GM19395 (cell line): ENCODE results near the gene POLR3G.
A peak's percentile ranks its signal among the peaks of the same experiment; 100 is the strongest.

Experiments used
- ATAC-seq: cut with Tn5 transposase; IDR thresholded peaks from one replicate; pipeline ENCODE4 v1.9.1; 2021; ENCODE audit warnings: mild to moderate bottlenecking, moderate library complexity; ENCODE audit not compliant: unreplicated experiment

POLR3G gene

GRCh38 chr5:90474235-90475107, at the start of gene POLR3G, which contains the start of gene MBLAC2:
TSS of gene POLR3G (plus strand) at chr5:90474864. CDS start at chr5:90485568, 10,704 bp downstream.
TSS of gene MBLAC2 (minus strand) at chr5:90474771. CDS start at chr5:90474292, 479 bp downstream.
- ATAC-seq = peak; percentile 89

GRCh38 chr5:90434116-90434714, 40.4 kb upstream of the POLR3G start:
- peak; percentile 51 for ATAC-seq

- ATAC-seq = no peak
Observed at GRCh38 chr5:90437663-90438062, 37.0 kb upstream of the POLR3G start.

GRCh38 chr5:90438100-90438499, 36.6 kb upstream of the POLR3G start:
- ATAC-seq = no peak

- no peak for ATAC-seq
Observed at GRCh38 chr5:90440644-90441043, 34.0 kb upstream of the POLR3G start.

- no peak for ATAC-seq
Observed at GRCh38 chr5:90446961-90447360, 27.7 kb upstream of the POLR3G start.

- no peak for ATAC-seq
Observed at GRCh38 chr5:90461288-90461687, 13.4 kb upstream of the POLR3G start.

GRCh38 chr5:90472783-90473395, 1.8 kb upstream of the POLR3G start:
- ATAC-seq = peak; percentile 5

- peak; percentile 16 for ATAC-seq
Observed at GRCh38 chr5:90473396-90474234, 1.0 kb upstream of the POLR3G start.

- ATAC-seq = no peak
Observed at GRCh38 chr5:90475436-90475980, 844 bp downstream of the POLR3G start.

- ATAC-seq = no peak
Observed at GRCh38 chr5:90476391-90476790, 1.7 kb downstream of the POLR3G start.

GRCh38 chr5:90477073-90477472, 2.4 kb downstream of the POLR3G start:
- ATAC-seq = no peak

GRCh38 chr5:90477621-90478215, 3.1 kb downstream of the POLR3G start:
- no peak for ATAC-seq

- ATAC-seq = no peak
Observed at GRCh38 chr5:90479611-90480385, 5.1 kb downstream of the POLR3G start.

- ATAC-seq = no peak
Observed at GRCh38 chr5:90480699-90481098, 6.0 kb downstream of the POLR3G start.

GRCh38 chr5:90483206-90483605, 8.5 kb downstream of the POLR3G start:
- no peak for ATAC-seq

GRCh38 chr5:90484540-90484939, 9.9 kb downstream of the POLR3G start:
- no peak for ATAC-seq

- ATAC-seq = no peak
Observed at GRCh38 chr5:90488791-90489190, 14.1 kb downstream of the POLR3G start.

- no peak for ATAC-seq
Observed at GRCh38 chr5:90494043-90494442, 19.4 kb downstream of the POLR3G start.
